ENCODE results near the gene TRIM47. TPM values are rescaled to one million over a fixed set of nuclear protein-coding genes. Genes with fewer than 3 reads are reported as not detected.

TRIM47 gene
- total RNA-seq, 2 donors from 2014 or later, result 60.8 to 70.9 TPM

DNA sequence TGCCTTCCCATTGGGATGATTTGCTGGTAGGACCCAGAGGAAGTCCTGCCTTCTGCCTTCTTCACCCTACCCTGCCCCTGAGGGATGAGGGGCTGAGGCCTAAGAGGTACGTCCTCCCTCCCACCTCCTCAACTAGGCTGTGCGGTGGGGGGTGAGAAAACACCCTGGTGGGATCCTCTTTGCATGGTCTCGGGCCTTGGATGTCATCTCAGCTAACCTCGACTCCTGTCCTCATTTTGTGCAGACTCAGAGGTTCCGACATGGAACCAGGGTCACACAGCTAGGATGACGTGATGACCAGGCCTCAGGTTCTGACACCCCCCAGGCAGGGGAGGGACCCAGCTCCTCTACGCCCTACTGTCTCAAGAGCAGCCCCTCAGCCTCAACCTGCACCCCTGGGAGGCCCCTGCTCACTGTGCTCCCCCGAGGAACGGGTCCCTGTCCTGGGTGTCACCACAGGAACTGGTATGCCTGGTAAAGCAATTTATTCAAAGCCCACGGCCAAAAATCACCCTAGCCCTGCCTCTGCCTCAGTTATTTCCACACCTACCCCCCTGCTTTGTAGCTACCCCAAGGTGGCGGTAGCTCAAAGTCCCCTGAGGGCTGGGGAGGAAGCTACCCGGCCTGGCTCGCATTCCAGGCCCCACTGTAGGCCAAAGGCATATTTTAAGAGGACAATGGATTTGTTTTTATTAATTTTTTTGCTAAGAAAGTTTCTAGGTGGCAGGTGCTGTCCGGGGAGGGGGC is 51.6 kb downstream of the TRIM47 start:
- no peak for DNase-seq (ENCODE audit: low spot score)
- intact Hi-C loops (cut with DNase I), result loop anchor here in 1 of 2 donors (5.0 kb wide), 1 partner anchor 39 kb away; no protein-coding TSS in a partner anchor

DNA sequence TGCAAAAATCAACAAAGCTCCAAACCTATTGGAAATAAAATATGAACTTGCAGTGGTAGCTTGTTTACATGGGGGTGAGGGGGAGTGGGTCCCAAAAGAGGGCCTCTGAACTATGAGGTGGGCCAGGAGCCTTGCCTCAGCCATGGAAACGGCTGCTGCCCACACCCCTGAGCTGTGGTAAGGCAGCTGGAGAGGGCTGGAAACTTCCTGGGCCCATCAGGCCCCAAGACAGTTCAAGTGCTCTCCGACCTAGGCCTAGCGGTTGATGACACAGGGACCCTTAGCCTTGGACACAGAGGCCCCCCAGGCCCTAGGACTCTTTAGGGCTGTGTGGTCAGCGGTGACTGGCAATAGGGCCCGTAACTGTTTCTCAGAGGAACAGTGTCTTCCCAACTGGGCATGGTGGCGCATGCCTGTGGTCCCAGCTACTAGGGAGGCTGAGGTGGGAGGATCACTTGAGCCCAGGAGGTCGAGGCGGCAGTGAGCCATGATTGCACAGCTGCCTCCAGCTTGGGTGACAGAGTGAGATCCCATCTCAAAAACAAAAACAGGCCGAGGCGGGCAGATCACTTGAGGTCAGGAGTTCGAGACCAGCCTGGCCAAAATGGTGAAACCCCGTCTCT is 52.5 kb downstream of the TRIM47 start:
- intact Hi-C loops (cut with DNase I), result loop anchor here in 1 of 2 donors (5.0 kb wide), 1 partner anchor 39 kb away; no protein-coding TSS in a partner anchor
- no peak for DNase-seq (ENCODE audit: low spot score)

DNA sequence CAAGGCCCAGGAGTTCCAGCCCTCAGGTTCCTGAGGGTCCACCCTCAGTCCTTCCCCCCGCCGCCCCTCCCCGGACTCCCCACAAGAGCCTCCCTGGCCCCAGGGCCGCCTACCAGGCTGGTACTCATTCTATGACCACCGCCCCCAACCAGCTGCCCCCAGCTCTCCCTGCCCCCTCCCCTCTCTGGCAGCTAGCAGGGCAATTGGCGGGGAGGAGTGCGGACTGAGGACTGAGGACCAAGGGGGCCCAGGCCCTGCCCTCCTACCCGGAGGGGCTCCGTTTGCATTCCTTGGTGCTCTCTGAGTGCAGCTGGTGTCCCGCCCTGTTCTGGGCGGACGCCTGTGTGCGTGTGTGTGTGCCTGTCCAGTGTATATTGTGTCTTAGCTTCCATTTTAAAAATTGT is 53.2 kb downstream of the TRIM47 start:
- peak; percentile 66 for DNase-seq (ENCODE audit: low spot score)
- intact Hi-C loops (cut with DNase I), result loop anchor here in 1 of 2 donors (5.0 kb wide), 1 partner anchor 38 kb away; no protein-coding TSS in a partner anchor

DNA sequence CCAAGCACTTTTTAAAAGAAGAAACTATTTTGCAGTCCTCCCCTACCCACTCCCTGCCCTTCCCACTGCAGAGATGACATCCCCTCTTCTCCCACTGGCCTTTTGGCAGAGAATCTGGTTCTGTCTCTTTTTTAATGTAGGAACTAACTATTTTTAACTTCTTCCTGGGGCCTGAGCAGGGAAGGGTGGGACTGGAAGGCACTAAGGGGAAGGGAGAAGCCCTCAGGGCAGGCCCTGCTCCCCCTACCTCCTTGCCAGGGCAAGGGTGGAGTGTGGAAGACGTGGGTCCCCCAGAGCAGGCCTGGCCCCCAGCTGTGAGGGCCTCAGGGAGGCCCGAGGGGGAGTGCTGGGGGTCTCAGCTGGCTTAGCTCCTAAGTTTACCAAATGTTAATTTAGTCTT is 53.7 kb downstream of the TRIM47 start:
- intact Hi-C loops (cut with DNase I), result loop anchor here in 1 of 2 donors (5.0 kb wide), 1 partner anchor 37 kb away; no protein-coding TSS in a partner anchor

More for the DNA sequence above, 53.7 kb downstream of the TRIM47 start:
- peak; percentile 62 for DNase-seq (ENCODE audit: low spot score)

Other genes starting within 250 kb of the TRIM47 start
- gene SMIM5, start 245.1 kb downstream of the TRIM47 start, total RNA-seq, result under 1 TPM; 0.38 to 0.97 TPM
- gene RECQL5, start 211.4 kb downstream of the TRIM47 start, total RNA-seq, result 10 to 100 TPM; 14.5 to 14.8 TPM
- 10 to 100 TPM; 56.7 to 66.1 TPM for gene SAP30BP, start 211.2 kb downstream of the TRIM47 start, total RNA-seq
- gene ITGB4, start 157.1 kb downstream of the TRIM47 start, total RNA-seq, result 10 to 100 TPM; 39.4 to 46.6 TPM
- gene GALK1, start 113.4 kb downstream of the TRIM47 start, total RNA-seq, result 10 to 100 TPM; 21.0 to 27.6 TPM
- gene UNK, start 93.8 kb downstream of the TRIM47 start, total RNA-seq, result 10 to 100 TPM; 23.3 to 32.9 TPM
- 10 to 100 TPM in 1 of 2 donors, 1 to 10 TPM in 1; 7.3 to 15.1 TPM for gene UNC13D, start 34.2 kb downstream of the TRIM47 start, total RNA-seq
- 100 to 1,000 TPM in 1 of 2 donors, 10 to 100 TPM in 1; 75.8 to 111 TPM for gene WBP2, start 23.2 kb downstream of the TRIM47 start, total RNA-seq
- 10 to 100 TPM; 12.8 to 15.7 TPM for gene TRIM65, start 18.4 kb upstream of the TRIM47 start, total RNA-seq
- gene MRPL38, start 26.3 kb upstream of the TRIM47 start, total RNA-seq, result 10 to 100 TPM; 49.3 to 55.5 TPM
- 1 to 10 TPM; 4.5 to 6.8 TPM for gene FBF1, start 62.5 kb upstream of the TRIM47 start, total RNA-seq
- 10 to 100 TPM; 45.2 to 46.2 TPM for gene ACOX1, start 100.6 kb upstream of the TRIM47 start, total RNA-seq
- 10 to 100 TPM; 11.1 to 12.7 TPM for gene TEN1, start 100.7 kb upstream of the TRIM47 start, total RNA-seq
- 1 to 10 TPM; 2.9 to 4.9 TPM for gene CDK3, start 122.3 kb upstream of the TRIM47 start, total RNA-seq
- gene EVPL, start 148.7 kb upstream of the TRIM47 start, total RNA-seq, result 1 to 10 TPM in 1 of 2 donors, under 1 TPM in 1; 0.33 to 1.3 TPM
- gene SRP68, start 193.9 kb upstream of the TRIM47 start, total RNA-seq, result 10 to 100 TPM; 45.3 to 49.1 TPM
- gene GALR2, start 196.2 kb upstream of the TRIM47 start, total RNA-seq, result not detected
- gene ZACN, start 200.6 kb upstream of the TRIM47 start, total RNA-seq, result not detected
- gene EXOC7, start 225.2 kb upstream of the TRIM47 start, total RNA-seq, result 10 to 100 TPM; 94.5 to 98.2 TPM